H1 (cell line): Measurements from ENCODE around the gene QRSL1. TPM values are rescaled to one million over a fixed set of nuclear protein-coding genes. Genes with fewer than 3 reads are reported as not detected.

Experiments used
- ATF3 ChIP-seq: IDR thresholded peaks from 2 replicates; pipeline ENCODE4 v1.6.1; 2011; ENCODE audit warnings: low read depth, mild to moderate bottlenecking, low read length; ENCODE audit not compliant: insufficient read depth
- BACH1 ChIP-seq: IDR thresholded peaks from 2 replicates; pipeline ENCODE4 v1.6.1; 2012; ENCODE audit warnings: low read length, improper control_type of control experiment
- CEBPB ChIP-seq: IDR thresholded peaks from 2 replicates; pipeline ENCODE4 v1.6.1; 2012; ENCODE audit warnings: low read depth, low read length
- CREB1 ChIP-seq: IDR thresholded peaks from 2 replicates; pipeline ENCODE4 v1.6.1; 2012; ENCODE audit warnings: inconsistent platforms
- CTCF ChIP-seq, 3 experiments: IDR thresholded peaks; 1 replicate in 2 of 3; 2 replicates in 1 of 3; pipeline versions ENCODE4 v1.5.1 to v1.6.1; 2011; ENCODE audit warnings: low read length in 3 of 3, mild to moderate bottlenecking in 3 of 3, inconsistent platforms in 2 of 3, low read depth in 1 of 3, moderate library complexity in 1 of 3; ENCODE audit not compliant: insufficient read depth in 1 of 3; ENCODE audit errors: control extremely low read depth in 1 of 3
- EGR1 ChIP-seq: IDR thresholded peaks from 2 replicates; pipeline ENCODE4 v1.6.1; 2011; ENCODE audit warnings: low read depth, low read length, borderline replicate concordance
- FOSL1 ChIP-seq: IDR thresholded peaks from 2 replicates; pipeline ENCODE4 v1.6.1; 2011; ENCODE audit warnings: mild to moderate bottlenecking, low read depth, low read length, moderate library complexity; ENCODE audit not compliant: insufficient read depth
- HDAC2 ChIP-seq, 2 experiments: fragments of 300-600 bp in 1 of 2; sonication (generic) in 1 of 2; IDR thresholded peaks; 2 replicates each; pipeline ENCODE4 v1.6.1; 2011 to 2012; ENCODE audit warnings: low read depth in 2 of 2, low read length in 2 of 2, mild to moderate bottlenecking in 2 of 2, moderate library complexity in 2 of 2, borderline replicate concordance in 1 of 2, inconsistent platforms in 1 of 2
- KDM1A ChIP-seq: fragments of 200-600, 300-600 bp; sonication (generic); IDR thresholded peaks from 2 replicates; pipeline ENCODE4 v1.7.1; 2016; ENCODE audit warnings: mild to moderate bottlenecking, low read length, borderline replicate concordance
- KDM5A ChIP-seq: fragments of 200-600 bp; IDR thresholded peaks from 2 replicates; pipeline ENCODE4 v1.7.1; 2012; ENCODE audit warnings: mild to moderate bottlenecking, low read length, inconsistent platforms, mixed read lengths
- NANOG ChIP-seq: IDR thresholded peaks from 2 replicates; pipeline ENCODE4 v1.6.1; 2011; ENCODE audit warnings: low read length, low read depth, mild to moderate bottlenecking, inconsistent platforms; ENCODE audit not compliant: insufficient read depth, poor library complexity, severe bottlenecking
- PHF8 ChIP-seq: fragments of 200-600 bp; sonication (generic); conservative IDR thresholded peaks from 2 replicates; pipeline ENCODE4 v1.7.1; 2012; ENCODE audit warnings: low read depth, mild to moderate bottlenecking, inconsistent platforms, low read length, moderate library complexity
- RAD21 ChIP-seq, 2 experiments: IDR thresholded peaks in 1 of 2; conservative IDR thresholded peaks in 1 of 2; 2 replicates each; pipeline ENCODE4 v1.6.1; 2011; ENCODE audit warnings: low read depth in 2 of 2, low read length in 2 of 2, improper control_type of control experiment in 1 of 2, inconsistent platforms in 1 of 2, mild to moderate bottlenecking in 1 of 2, moderate library complexity in 1 of 2
- SAP30 ChIP-seq: fragments of 300-600 bp; sonication (generic); IDR thresholded peaks from 2 replicates; pipeline ENCODE4 v1.7.1; 2012; ENCODE audit warnings: low read length, moderate library complexity, mild to moderate bottlenecking, inconsistent platforms; ENCODE audit not compliant: insufficient read depth, insufficient replicate concordance
- SIX5 ChIP-seq: IDR thresholded peaks from 2 replicates; pipeline ENCODE4 v1.6.1; 2011; ENCODE audit warnings: mild to moderate bottlenecking, low read depth, low read length
- SP4 ChIP-seq: IDR thresholded peaks from 2 replicates; pipeline ENCODE4 v1.6.1; 2012; ENCODE audit warnings: low read length, inconsistent platforms
- TEAD4 ChIP-seq: IDR thresholded peaks from 2 replicates; pipeline ENCODE4 v1.6.1; 2012; ENCODE audit warnings: low read depth, low read length, inconsistent platforms, mixed read lengths
- ZNF274 ChIP-seq: IDR thresholded peaks from 2 replicates; pipeline ENCODE4 v1.7.0; 2012; ENCODE audit warnings: low read length, borderline replicate concordance; ENCODE audit errors: extremely low read depth
- polyA plus RNA-seq, 7 experiments: library from polyadenylated mRNA; depleted of rRNA in 3 of 7; stranded (reverse) in 5 of 7; unstranded in 2 of 7; fragments of >200 nt in 5 of 7; fragments of 200-250 nt in 2 of 7; gene quantifications; 1 replicate in 5 of 7; 2 replicates in 1 of 7; 4 replicates in 1 of 7; pipeline versions ENCODE4 v1.2.1 to v1.2.3, GENCODE V29; 2011 to 2013; ENCODE audit warnings: missing spikeins in 2 of 7, mixed read lengths in 2 of 7
- total RNA-seq: library from RNA; stranded (reverse); fragmentation: NEBNext Ultra II Directional; extraction: Animal tissue kit (Norgen Biotek cat#: 25700); gene quantifications from 2 replicates; pipeline ENCODE4 v1.2.1, GENCODE V29; 2021
- TF ChIP-seq, protein P1 (sequence below): IDR thresholded peaks from 2 replicates; pipeline ENCODE4 v1.6.1; 2011; ENCODE audit warnings: low read length, improper control_type of control experiment

The QRSL1 gene
- total and polyA plus RNA-seq, 2 of the 8 experiments (the other 6 are each of a cell fraction or from before 2014, with no cell fraction given): 7.8 to 22.2 TPM

GRCh38 chr6:106629103-106629858 lies at the start of gene QRSL1, which contains the start of gene RTN4IP1 (continued):
- peak in 1 of 2 experiments; percentile 97; a peak in 2 of 4 replicates for TF ChIP-seq HDAC2 (IDR thresholded peaks at IDR 0.05; ENCODE audit: borderline replicate concordance in 1 of 2, low read depth in 2 of 2, low read length in 2 of 2)
- TF ChIP-seq TEAD4: peak; percentile 29; the same call in 1 of the 2 replicates
- no peak for TF ChIP-seq NANOG
- no peak for TF ChIP-seq SP4
- TF ChIP-seq PHF8: peak; percentile 81
- TF ChIP-seq EGR1: no peak
- TF ChIP-seq CEBPB: no peak
- no peak for TF ChIP-seq ATF3
- TF ChIP-seq SIX5: peak; percentile 5; the same call in 1 of the 2 replicates
- TF ChIP-seq SAP30: peak; percentile 89
- no peak for TF ChIP-seq CTCF (IDR thresholded peaks at IDR 0.05; ENCODE audit: control extremely low read depth in 1 of 3, insufficient read depth in 1 of 3, low read depth in 1 of 3, low read length in 3 of 3)
- TF ChIP-seq KDM5A: peak; percentile 99
- no peak for TF ChIP-seq FOSL1
- no peak; a peak in 1 of 4 replicates for TF ChIP-seq RAD21 (IDR thresholded peaks at IDR 0.05 in 1 of 2, conservative IDR thresholded peaks at IDR 0.05 in 1 of 2; ENCODE audit: low read depth in 2 of 2, low read length in 2 of 2)
- TF ChIP-seq KDM1A: no peak
- no peak for TF ChIP-seq BACH1
- TF ChIP-seq, protein P1, sequence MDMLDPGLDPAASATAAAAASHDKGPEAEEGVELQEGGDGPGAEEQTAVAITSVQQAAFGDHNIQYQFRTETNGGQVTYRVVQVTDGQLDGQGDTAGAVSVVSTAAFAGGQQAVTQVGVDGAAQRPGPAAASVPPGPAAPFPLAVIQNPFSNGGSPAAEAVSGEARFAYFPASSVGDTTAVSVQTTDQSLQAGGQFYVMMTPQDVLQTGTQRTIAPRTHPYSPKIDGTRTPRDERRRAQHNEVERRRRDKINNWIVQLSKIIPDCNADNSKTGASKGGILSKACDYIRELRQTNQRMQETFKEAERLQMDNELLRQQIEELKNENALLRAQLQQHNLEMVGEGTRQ: no peak
- peak; percentile 70 for TF ChIP-seq CREB1
- TF ChIP-seq ZNF274: no peak
